GM21447 (cell line): ENCODE measurements around the gene FGFR4.

Source experiments
- ATAC-seq: cut with Tn5 transposase; IDR thresholded peaks from one replicate; pipeline ENCODE4 v1.9.1; 2021; ENCODE audit not compliant: unreplicated experiment

FGFR4 gene

DNA sequence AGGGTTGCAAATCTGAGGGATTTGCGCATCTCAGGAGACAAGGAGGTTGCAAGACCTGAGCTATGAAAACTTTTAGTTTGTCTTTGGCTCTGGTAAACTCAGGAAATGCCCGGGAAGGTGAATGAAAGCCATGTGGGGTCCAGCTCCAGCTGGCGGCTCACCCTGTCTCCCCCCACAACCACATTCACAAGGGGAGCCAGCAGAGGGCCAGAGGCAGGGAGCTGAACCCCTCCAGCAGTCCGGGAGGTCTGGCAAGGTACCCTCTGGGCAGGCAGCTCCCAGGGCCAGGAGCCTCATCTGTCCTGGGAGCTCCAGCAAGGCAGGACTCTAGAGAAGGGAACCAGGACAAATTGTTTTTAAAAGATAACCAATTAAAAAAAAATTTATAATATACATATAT is 2.5 kb upstream of the FGFR4 start:
- no peak for ATAC-seq

DNA sequence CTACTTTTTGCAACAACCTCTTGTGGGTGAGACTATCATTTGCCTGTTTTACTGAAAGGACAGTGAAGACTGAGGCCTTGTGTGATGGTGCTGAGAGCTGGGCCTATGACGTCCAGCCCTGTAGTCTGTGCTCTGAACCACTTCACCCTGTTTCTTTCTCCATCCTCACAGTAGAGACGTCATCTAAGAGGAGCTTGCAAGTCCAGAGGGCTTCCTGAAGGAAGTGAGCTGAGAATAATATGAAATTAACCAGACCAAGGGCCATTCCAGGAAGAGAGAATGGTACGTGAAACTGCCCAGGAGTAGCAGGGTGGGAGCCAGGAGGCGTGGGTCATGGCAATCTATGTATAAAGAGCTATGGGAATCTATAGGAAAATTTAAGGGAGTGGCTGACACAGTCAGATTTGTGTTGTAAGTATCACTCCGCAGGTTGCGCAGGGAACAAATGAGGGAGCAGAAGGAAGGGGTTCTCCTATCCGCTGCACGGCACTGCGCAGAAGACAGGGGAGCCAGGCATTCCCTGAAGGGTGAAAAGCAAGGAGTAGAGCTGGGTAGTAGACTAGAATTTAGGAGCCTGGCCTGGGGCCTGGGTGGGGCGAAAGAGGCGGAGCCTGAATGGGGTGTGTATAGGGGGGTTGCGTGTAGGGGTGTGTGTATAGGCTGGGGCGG is 596 bp upstream of the FGFR4 start:
- no peak for ATAC-seq

DNA sequence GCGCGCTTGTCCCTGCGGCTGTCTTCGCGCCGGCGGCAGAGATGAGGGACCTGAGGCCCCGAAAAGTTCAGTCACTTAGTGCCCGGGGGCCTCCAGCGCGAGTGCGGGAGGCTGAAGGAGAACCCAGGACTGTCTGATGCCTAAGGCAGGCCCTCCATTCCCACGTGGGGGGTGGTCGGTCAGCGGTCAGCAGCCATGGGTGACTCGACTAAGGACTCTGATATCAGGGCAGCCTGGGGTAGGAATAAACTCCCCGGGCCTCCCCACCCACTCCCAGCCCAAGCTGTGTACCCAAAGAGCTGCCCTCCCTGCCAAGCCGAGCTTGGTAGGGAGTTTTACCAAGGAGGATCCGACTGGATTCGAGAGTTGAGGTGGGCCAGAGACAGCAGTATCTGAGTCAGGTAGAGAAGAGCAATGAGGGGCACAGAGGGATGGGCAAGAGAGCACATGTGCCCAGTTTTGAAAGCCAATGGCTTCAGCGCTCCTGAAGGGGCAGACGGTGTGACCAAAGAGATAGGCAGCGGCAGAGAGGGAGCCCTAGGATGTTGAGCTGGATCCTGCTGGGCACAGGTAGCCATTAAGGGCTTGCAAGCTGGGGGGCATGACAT is 787 bp downstream of the FGFR4 start:
- no peak for ATAC-seq

DNA sequence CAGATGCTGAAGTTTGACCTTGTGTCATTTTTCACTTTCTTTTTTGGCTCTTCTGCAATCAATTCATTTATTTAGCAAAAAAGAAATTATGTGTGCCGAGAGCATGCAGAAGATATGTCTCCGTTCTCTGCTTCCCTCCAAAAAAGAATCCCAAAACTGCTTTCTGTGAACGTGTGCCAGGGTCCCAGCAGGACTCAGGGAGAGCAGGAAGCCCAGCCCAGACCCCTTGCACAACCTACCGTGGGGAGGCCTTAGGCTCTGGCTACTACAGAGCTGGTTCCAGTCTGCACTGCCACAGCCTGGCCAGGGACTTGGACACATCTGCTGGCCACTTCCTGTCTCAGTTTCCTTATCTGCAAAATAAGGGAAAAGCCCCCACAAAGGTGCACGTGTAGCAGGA is 2.4 kb downstream of the FGFR4 start:
- no peak for ATAC-seq

DNA sequence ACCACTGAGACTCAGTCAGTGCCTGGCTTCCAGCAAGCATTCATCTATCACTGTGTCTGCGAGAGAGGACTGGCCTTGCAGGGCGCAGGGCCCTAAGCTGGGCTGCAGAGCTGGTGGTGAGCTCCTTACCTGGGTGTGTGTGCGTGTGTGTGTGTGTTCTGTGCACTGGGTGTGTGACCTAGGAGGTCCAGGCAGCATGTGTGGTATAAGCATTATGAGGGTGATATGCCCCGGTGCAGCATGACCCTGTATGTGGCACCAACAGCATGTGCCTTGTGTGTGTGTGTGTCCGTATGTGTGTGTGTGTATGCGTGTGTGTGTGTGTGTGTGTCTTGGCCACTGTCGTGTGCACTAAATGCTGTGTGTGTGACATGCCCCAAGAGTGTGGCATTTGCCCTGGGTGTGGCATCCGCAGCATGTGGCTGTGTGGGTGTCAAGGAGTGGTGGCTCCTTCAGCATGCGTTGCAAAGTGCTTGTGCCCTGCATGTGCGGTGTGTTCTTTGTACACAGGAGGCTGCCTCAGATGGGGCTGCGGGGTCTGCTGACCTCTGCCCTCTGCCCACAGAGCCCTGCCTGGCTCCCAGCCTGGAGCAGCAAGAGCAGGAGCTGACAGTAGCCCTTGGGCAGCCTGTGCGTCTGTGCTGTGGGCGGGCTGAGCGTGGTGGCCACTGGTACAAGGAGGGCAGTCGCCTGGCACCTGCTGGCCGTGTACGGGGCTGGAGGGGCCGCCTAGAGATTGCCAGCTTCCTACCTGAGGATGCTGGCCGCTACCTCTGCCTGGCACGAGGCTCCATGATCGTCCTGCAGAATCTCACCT is 3.3 kb downstream of the FGFR4 start:
- no peak for ATAC-seq

DNA sequence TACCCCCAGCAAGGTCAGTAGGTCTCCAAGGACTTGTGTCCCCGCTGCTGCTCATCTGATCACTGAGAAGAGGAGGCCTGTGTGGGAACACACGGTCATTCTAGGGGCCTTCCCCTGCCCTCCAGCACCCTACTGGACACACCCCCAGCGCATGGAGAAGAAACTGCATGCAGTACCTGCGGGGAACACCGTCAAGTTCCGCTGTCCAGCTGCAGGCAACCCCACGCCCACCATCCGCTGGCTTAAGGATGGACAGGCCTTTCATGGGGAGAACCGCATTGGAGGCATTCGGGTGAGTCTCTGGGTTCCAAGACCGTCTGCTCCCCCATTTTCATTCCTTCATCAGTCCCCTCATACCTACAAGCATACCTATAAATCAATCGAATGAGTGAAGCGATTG is 4.1 kb downstream of the FGFR4 start:
- no peak for ATAC-seq

DNA sequence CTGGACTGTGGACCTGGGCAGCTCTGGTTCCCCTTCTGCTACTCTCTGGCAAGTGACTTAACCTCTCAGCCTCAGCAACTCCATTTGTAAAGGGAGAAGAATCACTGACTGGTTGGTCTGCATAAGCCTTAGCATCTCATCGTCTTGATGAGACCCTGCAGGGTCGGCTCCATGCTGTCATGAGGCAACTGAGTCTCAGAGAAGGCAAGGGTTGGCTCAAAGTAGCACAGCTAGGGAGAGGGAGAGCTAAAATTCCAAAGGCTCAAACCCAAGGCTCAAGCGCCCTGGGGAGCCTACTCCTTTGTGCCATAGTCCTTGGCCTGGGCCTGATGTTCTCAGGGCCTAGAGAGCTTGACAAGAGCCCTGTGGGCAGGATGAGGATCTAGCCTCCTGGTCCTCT is 4.5 kb downstream of the FGFR4 start:
- ATAC-seq, result no peak

DNA sequence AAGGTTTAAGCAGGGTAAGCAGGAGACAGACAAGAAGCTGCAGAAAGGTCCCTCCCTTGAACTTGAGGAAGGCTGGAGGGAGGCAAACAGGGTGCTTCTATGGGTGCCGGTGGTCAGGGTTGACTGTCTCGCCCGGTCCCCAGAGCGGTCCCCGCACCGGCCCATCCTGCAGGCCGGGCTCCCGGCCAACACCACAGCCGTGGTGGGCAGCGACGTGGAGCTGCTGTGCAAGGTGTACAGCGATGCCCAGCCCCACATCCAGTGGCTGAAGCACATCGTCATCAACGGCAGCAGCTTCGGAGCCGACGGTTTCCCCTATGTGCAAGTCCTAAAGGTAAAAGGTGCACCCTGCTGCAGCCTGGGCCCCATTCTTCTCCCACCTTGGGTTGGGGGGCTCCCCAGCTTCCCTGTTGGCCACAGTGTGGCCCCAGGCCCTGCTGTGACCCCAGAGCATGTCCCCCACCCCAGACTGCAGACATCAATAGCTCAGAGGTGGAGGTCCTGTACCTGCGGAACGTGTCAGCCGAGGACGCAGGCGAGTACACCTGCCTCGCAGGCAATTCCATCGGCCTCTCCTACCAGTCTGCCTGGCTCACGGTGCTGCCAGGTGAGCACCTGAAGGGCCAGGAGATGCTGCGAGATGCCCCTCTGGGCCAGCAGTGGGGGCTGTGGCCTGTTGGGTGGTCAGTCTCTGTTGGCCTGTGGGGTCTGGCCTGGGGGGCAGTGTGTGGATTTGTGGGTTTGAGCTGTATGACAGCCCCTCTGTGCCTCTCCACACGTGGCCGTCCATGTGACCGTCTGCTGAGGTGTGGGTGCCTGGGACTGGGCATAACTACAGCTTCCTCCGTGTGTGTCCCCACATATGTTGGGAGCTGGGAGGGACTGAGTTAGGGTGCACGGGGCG is 5.7 kb downstream of the FGFR4 start:
- no peak for ATAC-seq

DNA sequence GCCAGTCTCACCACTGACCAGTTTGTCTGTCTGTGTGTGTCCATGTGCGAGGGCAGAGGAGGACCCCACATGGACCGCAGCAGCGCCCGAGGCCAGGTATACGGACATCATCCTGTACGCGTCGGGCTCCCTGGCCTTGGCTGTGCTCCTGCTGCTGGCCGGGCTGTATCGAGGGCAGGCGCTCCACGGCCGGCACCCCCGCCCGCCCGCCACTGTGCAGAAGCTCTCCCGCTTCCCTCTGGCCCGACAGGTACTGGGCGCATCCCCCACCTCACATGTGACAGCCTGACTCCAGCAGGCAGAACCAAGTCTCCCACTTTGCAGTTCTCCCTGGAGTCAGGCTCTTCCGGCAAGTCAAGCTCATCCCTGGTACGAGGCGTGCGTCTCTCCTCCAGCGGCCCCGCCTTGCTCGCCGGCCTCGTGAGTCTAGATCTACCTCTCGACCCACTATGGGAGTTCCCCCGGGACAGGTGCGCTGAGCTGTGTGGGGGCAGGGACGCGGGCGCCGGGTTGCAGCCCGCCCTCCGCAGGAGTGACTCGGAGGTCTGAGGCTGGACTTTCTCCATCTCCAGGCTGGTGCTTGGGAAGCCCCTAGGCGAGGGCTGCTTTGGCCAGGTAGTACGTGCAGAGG is 6.5 kb downstream of the FGFR4 start:
- ATAC-seq, result no peak

DNA sequence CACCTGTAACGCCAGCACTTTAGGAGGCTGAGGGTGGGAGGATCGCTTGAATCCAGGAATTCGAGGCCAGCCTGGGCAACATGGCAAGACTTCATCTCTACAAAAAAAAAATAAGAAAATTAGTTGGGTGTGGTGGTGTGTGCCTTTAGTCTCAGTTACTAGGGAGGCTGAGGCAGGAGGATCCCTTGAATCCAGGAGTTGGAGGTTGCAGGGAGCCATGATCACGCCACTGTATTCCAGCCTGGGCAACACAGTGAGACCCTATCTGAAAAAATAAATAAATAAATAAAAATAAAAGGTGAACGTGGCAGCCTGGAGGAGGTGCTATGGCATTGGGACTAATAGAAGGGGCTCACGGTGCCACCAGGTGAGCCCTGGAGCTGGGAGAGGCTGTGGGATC is 7.1 kb downstream of the FGFR4 start:
- ATAC-seq, result no peak

DNA sequence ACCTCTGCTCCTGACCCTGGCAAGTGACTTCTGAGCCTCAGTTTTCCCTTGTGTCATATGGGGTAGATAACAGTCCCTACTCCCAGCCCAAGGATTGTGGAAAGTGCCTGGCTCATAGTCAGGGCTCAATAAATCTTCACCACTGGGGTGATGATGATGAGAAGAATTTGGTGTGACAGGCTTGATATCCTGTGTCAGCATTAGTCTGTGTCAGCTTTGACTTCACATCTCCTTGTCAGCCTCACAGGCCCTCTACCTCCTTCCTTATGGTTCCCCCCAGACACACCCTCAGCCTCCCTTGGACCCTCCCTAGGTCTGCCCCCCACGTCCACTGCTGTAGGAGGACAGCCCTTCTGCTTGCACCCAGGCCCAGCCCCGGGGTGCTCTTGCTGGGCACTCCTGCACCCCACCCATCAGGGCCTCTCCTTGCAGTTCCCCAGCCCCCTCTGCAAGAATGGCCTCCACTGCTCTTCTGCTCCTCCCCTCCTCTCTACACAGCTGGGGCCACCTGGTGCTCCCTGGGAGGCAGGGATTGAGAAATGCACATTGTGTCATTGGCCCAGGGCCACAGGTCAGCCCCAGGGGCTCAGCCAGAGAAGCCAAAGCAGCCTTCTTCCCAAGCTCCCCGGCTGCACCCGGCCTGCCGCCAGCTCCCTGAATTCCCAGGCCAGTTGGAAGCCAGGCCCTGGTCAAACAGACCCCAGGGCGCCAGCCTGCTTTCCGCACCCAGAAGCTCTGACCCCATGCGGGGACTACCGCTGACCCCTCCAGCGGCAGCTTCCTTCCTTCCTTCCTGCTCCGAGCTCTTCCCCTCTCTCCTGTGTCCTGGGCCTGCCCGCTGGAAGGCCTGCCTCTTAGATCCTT is 7.7 kb downstream of the FGFR4 start:
- ATAC-seq, result no peak

DNA sequence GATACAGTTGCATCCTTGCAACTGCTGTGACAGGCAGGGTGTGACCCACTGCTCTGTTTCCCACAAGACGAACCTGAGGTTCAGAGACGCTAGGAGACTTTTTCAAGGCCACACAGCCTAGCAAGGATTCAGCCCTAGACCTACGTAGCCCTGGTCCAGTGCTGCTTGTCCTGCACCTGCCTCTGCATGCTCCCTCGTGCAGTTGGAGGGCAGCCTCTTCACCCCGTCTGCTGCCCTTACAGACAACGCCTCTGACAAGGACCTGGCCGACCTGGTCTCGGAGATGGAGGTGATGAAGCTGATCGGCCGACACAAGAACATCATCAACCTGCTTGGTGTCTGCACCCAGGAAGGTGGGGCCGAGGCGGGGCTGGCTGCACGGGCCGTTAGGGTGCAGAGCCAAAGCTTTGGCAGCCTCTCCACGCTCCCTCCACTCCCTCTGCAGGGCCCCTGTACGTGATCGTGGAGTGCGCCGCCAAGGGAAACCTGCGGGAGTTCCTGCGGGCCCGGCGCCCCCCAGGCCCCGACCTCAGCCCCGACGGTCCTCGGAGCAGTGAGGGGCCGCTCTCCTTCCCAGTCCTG is 8.5 kb downstream of the FGFR4 start:
- ATAC-seq, result no peak

DNA sequence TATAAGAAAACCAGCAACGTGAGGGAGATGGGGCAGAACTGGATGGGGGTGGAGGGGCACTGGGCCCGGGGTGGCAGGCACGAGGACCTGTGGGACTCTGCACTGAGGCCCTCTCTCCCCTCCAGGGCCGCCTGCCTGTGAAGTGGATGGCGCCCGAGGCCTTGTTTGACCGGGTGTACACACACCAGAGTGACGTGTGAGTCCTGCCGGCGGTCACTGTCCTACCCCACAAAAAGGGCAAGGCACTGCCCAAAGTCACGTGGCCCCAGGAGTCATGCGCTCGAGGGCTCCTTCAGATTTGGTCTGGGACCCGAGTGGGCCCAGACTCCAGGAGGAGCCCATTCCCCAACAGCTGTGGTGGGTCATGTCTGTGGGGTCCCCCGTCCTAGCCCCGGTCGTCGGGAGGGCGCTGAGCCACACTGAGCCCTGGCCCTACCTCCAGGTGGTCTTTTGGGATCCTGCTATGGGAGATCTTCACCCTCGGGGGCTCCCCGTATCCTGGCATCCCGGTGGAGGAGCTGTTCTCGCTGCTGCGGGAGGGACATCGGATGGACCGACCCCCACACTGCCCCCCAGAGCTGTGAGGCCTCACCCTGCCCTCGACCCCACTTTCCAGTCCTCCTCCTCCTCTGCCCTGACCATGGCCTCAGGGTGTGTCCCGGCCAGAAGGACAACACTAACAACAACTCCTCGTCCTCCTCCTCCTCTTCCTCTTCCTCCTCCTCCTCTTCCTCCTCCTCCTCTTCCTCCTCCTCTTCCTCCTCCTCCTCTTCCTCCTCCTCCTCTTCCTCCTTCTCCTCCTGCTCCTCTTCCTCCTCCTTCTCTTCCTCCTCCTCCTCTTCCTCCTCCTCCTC is 9.7 kb downstream of the FGFR4 start:
- no peak for ATAC-seq

DNA sequence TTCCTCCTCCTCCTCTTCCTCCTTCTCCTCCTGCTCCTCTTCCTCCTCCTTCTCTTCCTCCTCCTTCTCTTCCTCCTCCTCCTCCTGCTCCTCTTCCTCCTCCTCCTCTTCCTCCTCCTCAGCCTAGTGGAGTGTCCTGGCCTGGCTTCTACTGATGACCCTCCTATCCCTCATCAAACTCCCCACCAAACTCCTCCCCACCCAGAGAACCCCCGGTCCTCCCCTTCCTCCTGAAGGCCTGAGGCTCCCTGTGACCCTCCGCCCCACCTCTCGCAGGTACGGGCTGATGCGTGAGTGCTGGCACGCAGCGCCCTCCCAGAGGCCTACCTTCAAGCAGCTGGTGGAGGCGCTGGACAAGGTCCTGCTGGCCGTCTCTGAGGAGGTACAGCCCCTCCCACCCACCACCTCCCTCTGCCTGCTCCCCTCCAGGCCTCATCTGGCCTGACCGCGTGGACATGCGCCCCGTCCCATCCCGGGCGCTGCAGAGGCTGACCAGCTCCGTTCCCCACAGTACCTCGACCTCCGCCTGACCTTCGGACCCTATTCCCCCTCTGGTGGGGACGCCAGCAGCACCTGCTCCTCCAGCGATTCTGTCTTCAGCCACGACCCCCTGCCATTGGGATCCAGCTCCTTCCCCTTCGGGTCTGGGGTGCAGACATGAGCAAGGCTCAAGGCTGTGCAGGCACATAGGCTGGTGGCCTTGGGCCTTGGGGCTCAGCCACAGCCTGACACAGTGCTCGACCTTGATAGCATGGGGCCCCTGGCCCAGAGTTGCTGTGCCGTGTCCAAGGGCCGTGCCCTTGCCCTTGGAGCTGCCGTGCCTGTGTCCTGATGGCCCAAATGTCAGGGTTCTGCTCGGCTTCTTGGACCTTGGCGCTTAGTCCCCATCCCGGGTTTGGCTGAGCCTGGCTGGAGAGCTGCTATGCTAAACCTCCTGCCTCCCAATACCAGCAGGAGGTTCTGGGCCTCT is 10.6 kb downstream of the FGFR4 start:
- ATAC-seq, result no peak

DNA sequence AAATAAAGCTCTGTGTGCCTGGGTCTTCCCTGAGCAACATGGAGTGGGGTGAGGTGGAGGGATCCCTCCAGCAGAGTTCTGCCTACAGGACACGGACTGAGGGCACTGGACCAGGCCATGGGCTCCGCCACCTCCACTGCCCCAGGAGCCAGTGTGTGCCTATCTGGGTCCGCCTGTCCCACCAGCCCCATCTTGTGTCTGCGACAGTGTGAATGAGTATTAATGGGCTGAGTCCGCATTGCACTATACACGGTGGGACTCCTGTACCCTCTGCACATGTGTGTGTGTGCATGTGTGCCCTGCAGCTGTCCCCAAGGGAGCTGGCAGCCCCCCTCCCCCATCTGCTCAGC is 11.4 kb downstream of the FGFR4 start:
- no peak for ATAC-seq

DNA sequence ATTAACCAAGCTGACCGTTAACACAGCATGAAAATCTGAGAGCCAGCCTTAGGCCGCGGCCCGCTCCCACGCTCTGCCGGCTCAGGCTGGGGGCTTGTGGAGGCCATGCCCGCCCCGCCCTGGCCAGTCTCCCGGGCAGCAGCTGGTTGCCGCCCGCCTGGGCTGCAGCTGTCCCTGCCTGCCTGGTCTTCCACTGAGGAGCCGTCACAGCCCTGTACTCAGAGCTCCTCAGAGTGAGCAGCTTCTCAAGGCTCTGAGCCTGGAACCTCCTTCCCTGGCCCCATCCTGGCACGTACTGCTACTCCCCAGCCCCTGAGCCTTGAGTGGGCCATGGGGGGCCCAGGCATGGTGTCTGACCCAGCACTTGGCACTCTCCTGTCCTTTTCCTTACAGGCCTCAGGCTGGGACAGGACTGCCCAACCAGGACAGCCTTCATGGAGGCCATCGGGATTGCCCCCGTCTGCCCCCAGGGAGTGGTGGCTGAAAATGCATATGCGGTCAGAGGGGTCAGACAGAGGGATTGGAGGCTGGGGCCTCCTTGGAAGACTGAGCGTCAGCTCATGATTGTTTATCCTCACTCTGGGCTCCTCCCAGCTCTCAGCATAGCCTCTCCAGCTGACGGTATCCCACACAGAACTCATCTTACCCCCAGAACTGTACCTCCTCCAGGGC is 11.9 kb downstream of the FGFR4 start:
- ATAC-seq, result no peak
